MG63 (cell line): ENCODE measurements around the gene HECTD4. TPM values are rescaled to one million over a fixed set of nuclear protein-coding genes. Genes with fewer than 3 reads are reported as not detected.
"Not testable (repeated sequence)": the region's sequence is repeated elsewhere in the genome, so short reads cannot be mapped to it uniquely, and the experiment has no call there.

Experiments
- DNase-seq: peaks from one replicate; pipeline ENCODE4 v3.0.0-alpha.2; 2020
- H3K27me3 ChIP-seq: fragments of 250-450 bp; sonication (Bioruptor Pico); 2 replicates; pipeline ENCODE4 v1.5.1; 2020; ENCODE audit warnings: mild to moderate bottlenecking, moderate library complexity
- H3K36me3 ChIP-seq: fragments of 250-450 bp; sonication (Bioruptor Pico); 2 replicates; pipeline ENCODE4 v1.5.1; 2020; ENCODE audit warnings: mild to moderate bottlenecking, moderate library complexity
- H3K4me3 ChIP-seq: fragments of 250-450 bp; sonication (Bioruptor Pico); 2 replicates; pipeline ENCODE4 v1.5.1; 2020; ENCODE audit warnings: mild to moderate bottlenecking, moderate library complexity
- H3K9me3 ChIP-seq: fragments of 250-450 bp; sonication (Bioruptor Pico); 2 replicates; pipeline ENCODE4 v1.5.1; 2020; ENCODE audit warnings: mild to moderate bottlenecking, moderate library complexity
- total RNA-seq: library from RNA; depleted of rRNA; stranded (reverse); fragments of >200 nt; shearing (Covaris generic); gene quantifications from 2 replicates; pipeline ENCODE4 v1.2.3, GENCODE V29; 2014; ENCODE audit warnings: low replicate concordance; rRNA removed

HECTD4 gene
- total RNA-seq, 1 experiment from 2014 or later: 8.0 TPM

DNA sequence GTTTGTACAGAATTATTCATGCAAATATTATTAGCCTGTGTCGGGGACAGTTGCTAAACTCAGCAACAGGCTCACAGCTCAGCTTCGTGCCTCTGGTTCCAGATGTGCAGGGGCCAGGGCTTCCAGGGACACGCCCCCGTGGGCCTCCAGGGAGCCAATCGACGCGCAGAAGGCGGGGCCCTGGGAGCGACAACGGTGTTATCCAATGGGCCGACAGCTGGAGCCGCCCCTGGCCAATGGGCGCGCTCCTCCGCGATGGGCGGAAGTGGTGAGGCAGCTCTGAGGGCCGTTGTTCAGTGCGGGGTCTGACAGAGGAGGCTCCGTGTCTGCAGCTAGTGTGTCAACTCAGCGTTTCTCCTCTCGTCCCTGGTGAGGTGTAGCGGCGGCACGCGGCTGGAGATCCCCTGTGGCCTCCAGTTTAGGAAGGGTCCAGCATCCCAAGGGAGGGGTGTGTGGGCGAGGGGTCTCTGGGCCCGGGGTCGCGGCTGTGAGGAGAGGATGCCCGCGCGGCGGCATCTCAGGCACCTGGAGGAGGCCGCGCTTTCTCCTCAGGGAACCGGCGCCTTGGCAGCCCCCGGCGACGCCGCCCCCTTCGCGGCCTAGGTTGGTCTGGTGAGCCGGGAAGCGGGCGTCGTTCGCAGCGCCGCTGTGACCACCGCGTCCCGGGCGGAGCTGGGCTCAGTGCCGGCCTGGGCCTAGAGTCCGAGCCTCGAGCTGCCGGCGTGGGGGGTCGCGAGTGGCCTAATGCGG, 256.8 kb downstream of the HECTD4 start, which contains the start of gene TRAFD1:
Gene TRAFD1 (plus strand): TSS at position 311 of the 750 bp plus-strand sequence. CDS start 4,963 bp downstream, outside the sequence.
- Histone ChIP-seq H3K4me3 (peak within 1 kb of the TSS; percentile 88), H3K9me3 (no peaks in the 10 kb centered on the region), H3K36me3 (peaks cover 5% of the 10 kb centered on the region), H3K27me3 (no peaks in the 10 kb centered on the region)
- peak; percentile 98 for DNase-seq

DNA sequence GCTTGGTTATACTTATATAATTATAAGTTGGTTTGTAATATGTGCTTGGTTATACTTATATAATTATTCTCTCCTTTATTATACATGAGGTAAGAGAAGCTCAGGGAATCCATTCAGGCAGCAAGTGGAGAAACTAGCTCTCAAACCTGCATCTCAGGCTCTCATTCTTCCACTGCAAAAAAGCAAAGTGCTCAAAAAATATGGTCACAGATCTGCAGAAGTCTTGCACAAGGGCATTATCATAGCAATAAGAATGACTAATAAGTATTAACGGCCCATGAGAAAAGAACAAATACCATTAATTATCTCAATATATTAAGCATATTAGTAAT, 257.3 kb downstream of the HECTD4 start:
- H3K27me3 ChIP-seq: no peaks in the 10 kb centered on the region
- peak overlapping the region; percentile 88 for H3K4me3 ChIP-seq
- H3K36me3 ChIP-seq: peaks cover 3% of the 10 kb centered on the region
- H3K9me3 ChIP-seq: no peaks in the 10 kb centered on the region
- no peak for DNase-seq

- DNase-seq: peak; percentile 57
- H3K27me3 ChIP-seq: no peaks in the 10 kb centered on the region
- no peaks in the 10 kb centered on the region for H3K9me3 ChIP-seq
- H3K36me3 ChIP-seq: no peaks in the 10 kb centered on the region
- no peak overlapping the region for H3K4me3 ChIP-seq
Observed at GRCh38 chr12:112122823-112123690, 259.2 kb downstream of the HECTD4 start.

DNA sequence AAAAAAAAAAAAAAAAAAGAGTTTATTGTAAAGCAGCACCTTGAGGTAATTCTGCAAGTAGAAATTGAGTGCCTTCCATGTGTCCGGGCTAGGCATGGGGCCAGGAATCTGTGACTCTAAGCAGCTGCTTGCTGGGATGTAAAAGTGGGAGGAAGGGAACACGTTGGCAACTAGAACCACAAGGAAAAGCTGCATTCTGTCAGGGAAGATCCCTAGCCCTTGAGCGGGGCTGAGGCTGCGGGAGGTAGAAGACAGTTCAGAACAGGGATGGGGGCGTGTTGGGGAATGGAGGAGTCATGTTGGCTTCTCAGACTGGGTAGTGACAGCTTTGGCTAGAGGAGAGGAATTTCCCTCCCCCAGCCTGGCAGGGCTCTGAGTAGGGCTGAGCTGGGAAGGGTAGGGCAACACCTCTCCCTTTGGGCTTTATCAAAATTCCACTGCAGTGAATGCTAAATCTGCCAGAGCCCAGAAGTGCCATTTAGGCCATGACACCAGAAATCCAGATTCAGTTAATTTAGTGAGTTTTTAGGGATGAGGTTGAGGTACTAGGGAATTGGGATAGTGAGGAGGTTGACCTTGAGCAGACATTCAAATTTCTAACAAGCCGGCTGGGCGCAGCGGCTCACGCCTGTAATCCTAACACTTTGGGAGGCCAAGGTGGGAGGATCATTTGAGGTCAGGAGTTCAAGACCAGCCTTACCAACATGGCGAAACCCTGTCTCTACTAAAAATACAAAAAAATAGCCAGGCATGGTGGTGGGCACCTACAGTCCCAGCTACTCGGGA, 260.3 kb downstream of the HECTD4 start:
- H3K36me3 ChIP-seq: no peaks in the 10 kb centered on the region
- H3K4me3 ChIP-seq: no peak overlapping the region
- H3K27me3 ChIP-seq: no peaks in the 10 kb centered on the region
- DNase-seq: peak; percentile 95
- H3K9me3 ChIP-seq: peaks cover 2% of the 10 kb centered on the region; the same call in 1 of the 2 replicates

DNA sequence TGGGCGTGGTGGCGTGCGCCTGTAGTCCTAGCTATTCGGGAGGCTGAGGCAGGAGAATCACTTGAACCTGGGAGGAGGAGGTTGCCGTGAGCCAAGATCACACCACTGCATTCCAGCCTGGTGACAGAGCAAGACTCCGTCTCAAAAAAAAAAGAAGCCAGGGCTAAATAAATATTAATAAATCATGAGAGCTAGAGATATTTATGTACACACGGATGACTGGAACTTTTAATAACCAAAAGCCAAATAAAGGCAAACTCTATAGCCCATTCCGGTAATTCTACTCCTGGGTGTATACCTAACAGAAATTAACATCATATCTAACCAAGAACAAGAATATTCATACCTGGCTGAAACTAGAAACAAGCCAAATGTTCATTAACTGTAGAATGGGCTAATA, 264.5 kb downstream of the HECTD4 start:
- Histone ChIP-seq H3K9me3 (peaks cover 2% of the 10 kb centered on the region; the same call in 1 of the 2 replicates), H3K27me3 (no peaks in the 10 kb centered on the region), H3K4me3 (no peak overlapping the region), H3K36me3 (no peaks in the 10 kb centered on the region)
- DNase-seq: no peak

GRCh38 chr12:112116232-112117060, 265.8 kb downstream of the HECTD4 start:
- peak; percentile 33 for DNase-seq
- H3K4me3 ChIP-seq: no peak overlapping the region

GRCh38 chr12:112115259-112116045, 266.8 kb downstream of the HECTD4 start:
- peaks cover 2% of the 10 kb centered on the region; the same call in 1 of the 2 replicates for H3K9me3 ChIP-seq
- no peaks in the 10 kb centered on the region for H3K27me3 ChIP-seq
- no peaks in the 10 kb centered on the region for H3K36me3 ChIP-seq
- no peak overlapping the region for H3K4me3 ChIP-seq
- no peak for DNase-seq

More at GRCh38 chr12:112116232-112117060, 265.8 kb downstream of the HECTD4 start:
- H3K36me3 ChIP-seq: no peaks in the 10 kb centered on the region
- H3K27me3 ChIP-seq: no peaks in the 10 kb centered on the region
- H3K9me3 ChIP-seq: peaks cover 2% of the 10 kb centered on the region; the same call in 1 of the 2 replicates

DNA sequence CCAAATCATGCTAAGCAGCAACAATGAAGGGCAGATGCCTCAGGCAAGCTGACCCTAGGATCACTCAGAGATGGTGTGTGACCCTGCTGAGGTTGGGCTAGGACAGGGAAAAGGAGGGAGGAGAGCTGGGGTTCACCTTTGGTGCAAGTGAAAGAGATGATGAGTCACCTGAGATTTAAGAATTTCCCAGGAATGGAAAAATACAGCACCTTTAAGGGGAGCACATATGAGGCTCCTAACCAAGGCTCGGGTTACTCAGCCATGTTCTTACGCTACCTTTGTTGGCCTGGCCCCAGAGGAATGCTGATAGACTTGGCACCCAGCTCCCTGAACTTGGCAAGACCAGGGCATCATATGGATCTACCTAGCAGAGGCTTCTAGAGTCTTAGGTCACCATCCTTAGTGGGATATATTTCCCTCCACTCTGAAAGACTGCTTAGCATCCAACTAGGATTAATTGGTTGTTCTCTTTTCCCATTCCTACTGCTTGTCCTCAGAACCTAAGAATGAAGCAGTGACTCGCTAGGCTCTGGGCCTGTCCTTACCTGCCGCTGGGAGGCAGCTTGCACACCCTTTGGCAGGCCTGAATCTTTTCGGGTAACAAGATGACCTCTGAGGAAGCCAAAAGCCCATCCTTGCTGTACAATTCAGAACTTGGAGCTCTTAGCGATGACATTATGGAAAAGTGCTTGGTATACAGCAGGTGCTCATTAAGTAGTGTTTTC, 269.7 kb downstream of the HECTD4 start:
- DNase-seq: no peak
- no peaks in the 10 kb centered on the region for H3K27me3 ChIP-seq
- H3K4me3 ChIP-seq: no peak overlapping the region
- H3K36me3 ChIP-seq: peaks cover 4% of the 10 kb centered on the region
- no peaks in the 10 kb centered on the region for H3K9me3 ChIP-seq

GRCh38 chr12:112111931-112112330, 270.3 kb downstream of the HECTD4 start:
- Histone ChIP-seq H3K27me3 (no peaks in the 10 kb centered on the region), H3K9me3 (no peaks in the 10 kb centered on the region), H3K36me3 (peaks cover 4% of the 10 kb centered on the region), H3K4me3 (no peak overlapping the region)
- no peak for DNase-seq

DNA sequence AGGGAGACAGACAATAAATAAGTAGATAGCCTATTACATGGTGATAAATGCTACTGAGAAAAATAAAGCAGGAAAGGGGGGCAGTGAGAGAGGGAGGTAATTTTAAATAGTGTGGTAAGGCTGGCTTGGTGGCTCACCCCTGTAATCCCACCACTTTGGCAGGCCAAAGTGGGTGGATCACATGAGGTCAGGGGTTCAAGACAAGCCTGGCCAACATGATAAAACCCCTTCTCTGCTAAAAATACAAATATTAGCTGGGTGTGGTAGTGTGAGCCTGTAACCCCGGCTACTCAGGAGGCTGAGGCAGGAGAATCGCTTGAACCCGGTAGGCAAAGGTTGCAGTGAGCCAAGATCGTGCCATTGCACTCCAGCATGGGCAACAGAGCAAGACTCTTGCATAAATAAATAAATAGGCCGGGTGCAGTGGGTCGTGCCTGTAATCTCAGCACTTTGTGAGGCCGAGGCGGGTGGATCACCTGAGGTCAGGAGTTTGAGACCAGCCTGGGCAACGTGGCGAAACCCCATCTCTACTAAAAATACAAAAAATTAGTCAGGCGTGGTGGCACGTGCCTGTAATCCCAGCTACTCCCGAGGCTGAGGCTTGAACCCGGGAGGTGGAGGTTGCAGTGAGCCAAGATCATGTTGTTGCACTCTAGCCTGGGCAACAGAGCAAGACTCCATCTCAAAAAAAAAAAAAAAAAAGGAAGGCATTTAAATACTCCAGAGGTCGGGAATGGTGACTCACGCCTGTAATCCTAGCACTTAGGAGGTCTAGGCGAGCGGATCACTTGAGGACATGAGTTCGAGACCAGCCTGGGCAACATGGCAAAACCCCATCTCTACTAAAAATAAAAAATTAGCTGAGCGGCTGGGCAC, 271.2 kb downstream of the HECTD4 start:
- DNase-seq, H3K9me3 ChIP-seq, H3K27me3 ChIP-seq, H3K4me3 ChIP-seq: not testable (repeated sequence)
- H3K36me3 ChIP-seq: peaks cover 10% of the 10 kb centered on the region

Other genes with a start within 250 kb of the HECTD4 start
- gene RPL6, start 27.2 kb upstream of the HECTD4 start, total RNA-seq: 2,256 and 2,803 TPM in 2 replicates
- gene PTPN11, start 36.5 kb upstream of the HECTD4 start, total RNA-seq: 18.5 and 48.3 TPM in 2 replicates